ENCODE data around the gene GTPBP6.

- TF ChIP-seq CTCF (IDR thresholded peaks at IDR 0.05), result no peak
- no peak for TF ChIP-seq ZFX (IDR thresholded peaks at IDR 0.05; ENCODE audit: borderline replicate concordance)
Measured at GRCh38 chrX:357035-357692, 38.6 kb upstream of the GTPBP6 start.
